ENCODE measurements around the gene ELSPBP1.

DNA sequence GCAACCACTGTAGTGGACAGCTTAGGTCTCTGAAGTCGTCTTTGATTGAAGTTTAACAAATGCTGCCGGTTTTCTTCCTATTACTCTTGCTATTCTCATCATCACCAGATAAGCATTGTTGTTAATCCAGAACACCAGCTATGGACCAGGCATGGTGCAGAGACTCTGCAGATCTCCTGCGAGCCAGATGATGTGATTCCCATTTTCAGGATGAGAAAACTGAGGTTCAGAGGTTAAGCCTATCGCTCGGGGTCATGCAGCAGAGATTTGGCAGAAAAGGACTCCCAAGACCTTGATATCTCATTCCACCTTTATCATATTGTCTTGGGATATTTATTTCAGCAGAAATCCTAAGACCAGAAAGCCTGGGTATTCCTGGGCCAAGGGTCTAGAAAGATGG lies 65.9 kb downstream of the ELSPBP1 start:
- no peak for TF ChIP-seq EP300 (IDR thresholded peaks at IDR 0.05)
- TF ChIP-seq, protein P1, sequence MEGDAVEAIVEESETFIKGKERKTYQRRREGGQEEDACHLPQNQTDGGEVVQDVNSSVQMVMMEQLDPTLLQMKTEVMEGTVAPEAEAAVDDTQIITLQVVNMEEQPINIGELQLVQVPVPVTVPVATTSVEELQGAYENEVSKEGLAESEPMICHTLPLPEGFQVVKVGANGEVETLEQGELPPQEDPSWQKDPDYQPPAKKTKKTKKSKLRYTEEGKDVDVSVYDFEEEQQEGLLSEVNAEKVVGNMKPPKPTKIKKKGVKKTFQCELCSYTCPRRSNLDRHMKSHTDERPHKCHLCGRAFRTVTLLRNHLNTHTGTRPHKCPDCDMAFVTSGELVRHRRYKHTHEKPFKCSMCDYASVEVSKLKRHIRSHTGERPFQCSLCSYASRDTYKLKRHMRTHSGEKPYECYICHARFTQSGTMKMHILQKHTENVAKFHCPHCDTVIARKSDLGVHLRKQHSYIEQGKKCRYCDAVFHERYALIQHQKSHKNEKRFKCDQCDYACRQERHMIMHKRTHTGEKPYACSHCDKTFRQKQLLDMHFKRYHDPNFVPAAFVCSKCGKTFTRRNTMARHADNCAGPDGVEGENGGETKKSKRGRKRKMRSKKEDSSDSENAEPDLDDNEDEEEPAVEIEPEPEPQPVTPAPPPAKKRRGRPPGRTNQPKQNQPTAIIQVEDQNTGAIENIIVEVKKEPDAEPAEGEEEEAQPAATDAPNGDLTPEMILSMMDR (IDR thresholded peaks at IDR 0.05): no peak

Measured in upper lobe of left lung (tissue), 4 donors.